RPMI7951 (cell line): ENCODE measurements around the gene TLN1. TPM values are rescaled to one million over a fixed set of nuclear protein-coding genes. Genes with fewer than 3 reads are reported as not detected.

Source experiments
- DNase-seq: peaks from one replicate; pipeline ENCODE4 v3.0.0-alpha.2; 2012; ENCODE audit warnings: low read depth
- total RNA-seq: library from RNA; depleted of rRNA; stranded (reverse); fragments of >200 nt; shearing (Covaris generic); gene quantifications from 2 replicates; pipeline ENCODE4 v1.2.3, GENCODE V29; 2014

TLN1 gene
- total RNA-seq, 1 experiment from 2014 or later: 117 TPM

- DNase-seq: no peak
Measured at GRCh38 chr9:35753466-35753865, 21.5 kb upstream of the TLN1 start.

- DNase-seq: no peak
Measured at GRCh38 chr9:35750256-35750531, 18.2 kb upstream of the TLN1 start.

GRCh38 chr9:35749515-35750255 is 17.7 kb upstream of the TLN1 start:
- DNase-seq: no peak

- DNase-seq: peak; percentile 72
Measured at GRCh38 chr9:35748858-35749514, 17.0 kb upstream of the TLN1 start, which contains the start of the genes GBA2 and RGP1. GBA2 (minus strand) TSS chr9:35749228; CDS start chr9:35748704, 524 bp downstream. RGP1 (plus strand) TSS chr9:35749287; CDS start chr9:35749756, 469 bp downstream.

GRCh38 chr9:35748242-35748857 is 16.4 kb upstream of the TLN1 start:
- no peak for DNase-seq

GRCh38 chr9:35746583-35746982 is 14.6 kb upstream of the TLN1 start:
- no peak for DNase-seq

GRCh38 chr9:35745569-35745968 is 13.6 kb upstream of the TLN1 start:
- DNase-seq: no peak

GRCh38 chr9:35743880-35744518 is 12.0 kb upstream of the TLN1 start:
- DNase-seq: no peak

GRCh38 chr9:35743452-35743851 is 11.5 kb upstream of the TLN1 start:
- DNase-seq: no peak

- DNase-seq: no peak
Measured at GRCh38 chr9:35741740-35742139, 9.7 kb upstream of the TLN1 start.

GRCh38 chr9:35740243-35740642 is 8.2 kb upstream of the TLN1 start:
- no peak for DNase-seq

GRCh38 chr9:35738924-35739323 is 6.9 kb upstream of the TLN1 start:
- no peak for DNase-seq

- no peak for DNase-seq
Measured at GRCh38 chr9:35738186-35738585, 6.2 kb upstream of the TLN1 start.

GRCh38 chr9:35737143-35737542 is 5.1 kb upstream of the TLN1 start:
- no peak for DNase-seq

- DNase-seq: peak; percentile 68
Measured at GRCh38 chr9:35736201-35736633, 4.2 kb upstream of the TLN1 start.

- no peak for DNase-seq
Measured at GRCh38 chr9:35734096-35734495, 2.1 kb upstream of the TLN1 start.

GRCh38 chr9:35732800-35733541 is 976 bp upstream of the TLN1 start:
- DNase-seq: peak; percentile 53

- DNase-seq: no peak
Measured at GRCh38 chr9:35731415-35732184, 395 bp downstream of the TLN1 start.

GRCh38 chr9:35730486-35730854 is 1.5 kb downstream of the TLN1 start:
- no peak for DNase-seq

- peak; percentile 89 for DNase-seq
Measured at GRCh38 chr9:35729700-35730485, 2.1 kb downstream of the TLN1 start.
